Measurements from ENCODE around the gene NT5E. TPM values are rescaled to one million over a fixed set of nuclear protein-coding genes. Genes with fewer than 3 reads are reported as not detected.

NT5E gene
- total RNA-seq, 1 experiment from 2014 or later: 0.81 TPM

- Mint-ChIP-seq H3K4me3 (no peak overlapping the region), H3K9me3 (peaks cover 18% of the 10 kb centered on the region), H3K27ac (no peak overlapping the region), H3K36me3 (peaks cover 16% of the 10 kb centered on the region), H3K27me3 (ENCODE audit: low read depth) (peaks cover 2% of the 10 kb centered on the region; the same call in 1 of the 2 replicates), H3K4me1 (peaks cover 6% of the 10 kb centered on the region)
- DNase-seq (ENCODE audit: low spot score) (no peak), ATAC-seq (no peak)
- ChIA-PET POLR2A (no interaction called here), CTCF (interaction anchor here (2.4 kb wide), 1 partner anchor 11 kb away, joined by 14 read pairs; no protein-coding TSS in a partner anchor)
- TF ChIP-seq ZBTB21 (CRISPR knock-in tag; IDR thresholded peaks at IDR 0.05; ENCODE audit: borderline replicate concordance): no peak
- no peak for TF ChIP-seq ATF3 (CRISPR knock-in tag; conservative IDR thresholded peaks at IDR 0.05)
- TF ChIP-seq ZNF317 (CRISPR knock-in tag; IDR thresholded peaks at IDR 0.05; ENCODE audit: borderline replicate concordance, low read depth): no peak
These were observed 22.9 kb downstream of the NT5E start for GRCh38 chr6:85472744-85473143.

GRCh38 chr6:85473748-85474147 is 23.9 kb downstream of the NT5E start:
- Mint-ChIP-seq H3K4me1 (peaks cover 6% of the 10 kb centered on the region), H3K9me3 (peaks cover 18% of the 10 kb centered on the region), H3K36me3 (peaks cover 16% of the 10 kb centered on the region), H3K27me3 (ENCODE audit: low read depth) (peaks cover 2% of the 10 kb centered on the region; the same call in 1 of the 2 replicates), H3K4me3 (no peak overlapping the region), H3K27ac (no peak overlapping the region)
- ChIA-PET POLR2A (no interaction called here), CTCF (interaction anchor here (2.4 kb wide), 1 partner anchor 10 kb away, joined by 14 read pairs; no protein-coding TSS in a partner anchor)
- TF ChIP-seq STAT6 (CRISPR knock-in tag; conservative IDR thresholded peaks at IDR 0.05; ENCODE audit: low read depth): no peak
- TF ChIP-seq MXD4 (CRISPR knock-in tag; IDR thresholded peaks at IDR 0.05; ENCODE audit: borderline replicate concordance): no peak
- TF ChIP-seq ESRRA (CRISPR knock-in tag; IDR thresholded peaks at IDR 0.05; ENCODE audit: borderline replicate concordance): no peak
- no peak for TF ChIP-seq ZNF512 (CRISPR knock-in tag; IDR thresholded peaks at IDR 0.05; ENCODE audit: borderline replicate concordance)
- no peak for TF ChIP-seq TEAD1 (CRISPR knock-in tag; IDR thresholded peaks at IDR 0.05)
- TF ChIP-seq MLX (CRISPR knock-in tag; IDR thresholded peaks at IDR 0.05): no peak
- TF ChIP-seq SOX15 (CRISPR knock-in tag; IDR thresholded peaks at IDR 0.05): no peak
- TF ChIP-seq ATF3 (CRISPR knock-in tag; conservative IDR thresholded peaks at IDR 0.05): no peak
- TF ChIP-seq RORB (CRISPR knock-in tag; IDR thresholded peaks at IDR 0.05): no peak
- TF ChIP-seq ZSCAN18 (CRISPR knock-in tag; IDR thresholded peaks at IDR 0.05): no peak
- no peak for TF ChIP-seq HMGXB4 (CRISPR knock-in tag; IDR thresholded peaks at IDR 0.05)
- no peak for TF ChIP-seq MYBL2 (CRISPR knock-in tag; IDR thresholded peaks at IDR 0.05)
- no peak for TF ChIP-seq SMAD4 (CRISPR knock-in tag; IDR thresholded peaks at IDR 0.05)
- TF ChIP-seq ZNF263 (CRISPR knock-in tag; IDR thresholded peaks at IDR 0.05; ENCODE audit: low read depth): no peak
- no peak for TF ChIP-seq AR (CRISPR knock-in tag; IDR thresholded peaks at IDR 0.05)
- TF ChIP-seq FOXP4 (CRISPR knock-in tag; IDR thresholded peaks at IDR 0.05): no peak
- DNase-seq (ENCODE audit: low spot score): no peak
- ATAC-seq: no peak

Data from WTC11 (cell line).